OCI-LY3 (cell line): ENCODE data around the gene TEX22.
A peak's percentile ranks its signal among the peaks of the same experiment; 100 is the strongest.

Experiments used
- H2AFZ ChIP-seq: fragments of 200-600, 300-600 bp; shearing (Covaris generic); 2 replicates; pipeline ENCODE4 v1.6.0; 2014; ENCODE audit warnings: antibody characterized with exemption, low read depth, low read length
- H3K27ac ChIP-seq: fragments of 200-600, 300-600 bp; sonication (generic); 2 replicates; pipeline ENCODE4 v1.5.1; 2014; ENCODE audit warnings: mild to moderate bottlenecking, low read length, moderate library complexity, mixed read lengths
- H3K27me3 ChIP-seq: fragments of 200-600, 300-600 bp; sonication (generic); 2 replicates; pipeline ENCODE4 v1.6.1; 2014; ENCODE audit warnings: low read depth, low read length, mixed read lengths
- H3K36me3 ChIP-seq: fragments of 200-600, 300-600 bp; sonication (generic); replicated peaks from 2 replicates; pipeline ENCODE3; 2014; ENCODE audit warnings: low read depth, low read length, mixed read lengths
- H3K4me1 ChIP-seq: fragments of 300-600, 200-600 bp; sonication (generic); 2 replicates; pipeline ENCODE4 v1.6.1; 2014; ENCODE audit warnings: low read length, mixed read lengths
- H3K4me2 ChIP-seq: fragments of 200-600, 300-600 bp; sonication (generic); 2 replicates; pipeline ENCODE4 v1.6.1; 2014; ENCODE audit warnings: low read length, mixed read lengths
- H3K4me3 ChIP-seq: fragments of 300-600, 200-600 bp; sonication (generic); 2 replicates; pipeline ENCODE4 v1.5.1; 2014; ENCODE audit warnings: antibody characterized with exemption, mild to moderate bottlenecking, low read length, moderate library complexity
- H3K79me2 ChIP-seq: fragments of 300-600, 200-600 bp; shearing (Covaris generic); 2 replicates; pipeline ENCODE4 v1.6.1; 2014; ENCODE audit warnings: mild to moderate bottlenecking, low read length, mixed read lengths
- H3K9ac ChIP-seq: fragments of 300-600, 200-600 bp; shearing (Covaris generic); 2 replicates; pipeline ENCODE4 v1.6.0; 2014; ENCODE audit warnings: mild to moderate bottlenecking, low read length, moderate library complexity
- H3K9me3 ChIP-seq: fragments of 200-600, 300-600 bp; shearing (Covaris generic); 2 replicates; pipeline ENCODE4 v1.6.1; 2014; ENCODE audit warnings: low read length, mixed read lengths; ENCODE audit not compliant: insufficient read depth
- H4K20me1 ChIP-seq: fragments of 200-600, 300-600 bp; sonication (generic); 2 replicates; pipeline ENCODE4 v1.6.1; 2016; ENCODE audit warnings: low read length, mixed read lengths; ENCODE audit not compliant: insufficient read depth
- EZH2phosphoT487 ChIP-seq: fragments of 200-600 bp; shearing (Covaris generic); IDR thresholded peaks from 2 replicates; pipeline ENCODE4 v1.6.1; 2018; ENCODE audit warnings: antibody characterized with exemption, mixed run types, low read depth
- TF ChIP-seq, protein P1 (sequence below): fragments of 200-600, 300-600 bp; sonication (generic); IDR thresholded peaks from 2 replicates; pipeline ENCODE4 v1.5.1; 2014; ENCODE audit warnings: antibody characterized with exemption, low read length, low read depth

Gene TEX22

DNA sequence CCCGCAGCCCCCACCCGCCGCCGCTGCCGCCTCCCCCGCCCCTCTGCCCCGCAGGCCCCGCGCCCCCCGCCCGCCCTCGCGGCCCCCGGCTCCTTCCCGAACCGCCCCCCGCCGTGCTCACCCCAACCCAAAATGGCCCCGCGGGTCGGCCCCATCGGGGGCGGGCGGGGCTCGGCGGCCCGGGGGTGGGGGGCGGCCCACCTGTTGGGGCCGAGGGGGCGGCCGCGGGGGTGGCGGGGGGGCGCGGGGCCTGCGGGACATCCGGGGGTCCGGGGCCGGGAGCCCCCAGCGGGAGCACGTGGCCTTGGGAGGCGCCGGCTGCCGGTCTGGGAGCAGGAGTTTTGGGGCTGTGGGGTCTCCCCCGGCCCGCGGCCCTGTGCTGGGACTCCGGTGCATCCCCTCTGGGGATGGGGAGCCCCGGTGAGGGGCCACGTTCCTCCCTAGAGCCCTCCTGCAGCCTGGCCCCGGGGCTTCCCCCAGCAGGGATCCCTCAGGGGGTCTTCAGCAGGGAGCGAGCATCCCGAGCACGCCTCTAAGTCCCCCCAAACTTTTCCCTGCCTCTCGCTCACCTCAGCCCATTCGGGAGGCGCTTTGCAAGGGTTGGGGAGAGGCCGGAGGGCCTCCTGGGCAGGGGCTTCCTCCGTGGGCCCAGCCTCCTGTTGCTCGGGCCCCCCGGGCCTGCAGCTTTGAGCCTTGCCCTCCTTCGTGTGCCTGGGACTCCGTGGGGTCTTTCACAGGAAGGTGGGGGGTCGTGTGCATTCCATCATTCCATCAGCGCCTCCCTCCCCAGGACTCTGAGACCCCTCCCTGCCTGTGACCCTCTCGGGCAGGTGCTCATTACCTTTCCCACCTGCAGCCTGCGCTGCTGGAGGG, 22.0 kb downstream of the TEX22 start:
- Histone ChIP-seq H3K27me3 (no peaks in the 10 kb centered on the region), H3K4me2 (peak overlapping the region; percentile 97), H3K27ac (peak overlapping the region; percentile 39), H3K4me3 (peak overlapping the region; percentile 83), H3K9ac (peak overlapping the region; percentile 92), H2AFZ (no peak overlapping the region), H3K4me1 (peaks cover 21% of the 10 kb centered on the region), H3K9me3 (no peaks in the 10 kb centered on the region), H3K36me3 (peaks cover 24% of the 10 kb centered on the region), H4K20me1 (peaks cover 32% of the 10 kb centered on the region), H3K79me2 (peaks cover 63% of the 10 kb centered on the region)
- TF ChIP-seq, protein P1, sequence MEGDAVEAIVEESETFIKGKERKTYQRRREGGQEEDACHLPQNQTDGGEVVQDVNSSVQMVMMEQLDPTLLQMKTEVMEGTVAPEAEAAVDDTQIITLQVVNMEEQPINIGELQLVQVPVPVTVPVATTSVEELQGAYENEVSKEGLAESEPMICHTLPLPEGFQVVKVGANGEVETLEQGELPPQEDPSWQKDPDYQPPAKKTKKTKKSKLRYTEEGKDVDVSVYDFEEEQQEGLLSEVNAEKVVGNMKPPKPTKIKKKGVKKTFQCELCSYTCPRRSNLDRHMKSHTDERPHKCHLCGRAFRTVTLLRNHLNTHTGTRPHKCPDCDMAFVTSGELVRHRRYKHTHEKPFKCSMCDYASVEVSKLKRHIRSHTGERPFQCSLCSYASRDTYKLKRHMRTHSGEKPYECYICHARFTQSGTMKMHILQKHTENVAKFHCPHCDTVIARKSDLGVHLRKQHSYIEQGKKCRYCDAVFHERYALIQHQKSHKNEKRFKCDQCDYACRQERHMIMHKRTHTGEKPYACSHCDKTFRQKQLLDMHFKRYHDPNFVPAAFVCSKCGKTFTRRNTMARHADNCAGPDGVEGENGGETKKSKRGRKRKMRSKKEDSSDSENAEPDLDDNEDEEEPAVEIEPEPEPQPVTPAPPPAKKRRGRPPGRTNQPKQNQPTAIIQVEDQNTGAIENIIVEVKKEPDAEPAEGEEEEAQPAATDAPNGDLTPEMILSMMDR: no peak
- no peak for TF ChIP-seq EZH2phosphoT487

DNA sequence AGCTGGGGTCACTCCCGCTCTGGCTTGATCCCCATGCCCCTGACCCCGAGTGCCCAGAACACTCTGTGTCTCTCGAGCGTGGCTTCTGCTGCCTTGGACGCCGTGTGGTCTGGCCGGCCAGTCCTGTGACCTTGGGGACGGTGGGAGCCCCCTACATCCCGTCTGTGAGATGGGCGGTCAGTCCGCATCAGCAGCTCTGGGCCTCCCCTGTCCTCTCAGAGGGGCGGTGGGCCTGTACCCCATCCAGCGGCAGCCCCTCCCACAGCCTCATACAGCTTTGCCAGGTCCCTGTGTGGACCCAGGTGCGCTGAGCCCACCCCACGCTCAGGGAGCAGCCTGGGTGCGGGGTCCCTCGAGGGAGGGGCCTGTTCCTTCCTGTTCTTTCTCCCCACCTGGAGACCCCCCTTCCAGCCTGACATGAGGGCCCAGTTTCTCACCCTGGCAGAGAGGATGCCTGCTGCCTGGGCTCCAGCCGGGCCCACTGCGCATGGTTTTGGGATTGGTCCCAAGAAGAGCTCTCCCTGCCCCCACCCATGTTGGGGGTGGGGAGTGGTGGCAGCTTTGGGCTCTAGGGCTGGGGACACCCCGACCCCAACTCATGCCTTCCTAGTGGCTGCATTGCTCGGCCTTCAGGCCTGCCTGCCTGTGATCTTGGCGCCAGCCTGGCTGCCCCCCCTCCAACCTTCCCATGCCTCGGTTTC, 22.8 kb downstream of the TEX22 start:
- Histone ChIP-seq H4K20me1 (peaks cover 39% of the 10 kb centered on the region), H3K4me3 (peak overlapping the region; percentile 83), H3K4me2 (peak overlapping the region; percentile 97), H3K36me3 (peaks cover 29% of the 10 kb centered on the region), H3K27ac (peak overlapping the region; percentile 39), H3K9ac (peak overlapping the region; percentile 92), H3K9me3 (no peaks in the 10 kb centered on the region), H3K27me3 (no peaks in the 10 kb centered on the region), H3K4me1 (peaks cover 19% of the 10 kb centered on the region), H3K79me2 (peaks cover 71% of the 10 kb centered on the region), H2AFZ (no peak overlapping the region)
- TF ChIP-seq, protein P1: no peak
- no peak for TF ChIP-seq EZH2phosphoT487

DNA sequence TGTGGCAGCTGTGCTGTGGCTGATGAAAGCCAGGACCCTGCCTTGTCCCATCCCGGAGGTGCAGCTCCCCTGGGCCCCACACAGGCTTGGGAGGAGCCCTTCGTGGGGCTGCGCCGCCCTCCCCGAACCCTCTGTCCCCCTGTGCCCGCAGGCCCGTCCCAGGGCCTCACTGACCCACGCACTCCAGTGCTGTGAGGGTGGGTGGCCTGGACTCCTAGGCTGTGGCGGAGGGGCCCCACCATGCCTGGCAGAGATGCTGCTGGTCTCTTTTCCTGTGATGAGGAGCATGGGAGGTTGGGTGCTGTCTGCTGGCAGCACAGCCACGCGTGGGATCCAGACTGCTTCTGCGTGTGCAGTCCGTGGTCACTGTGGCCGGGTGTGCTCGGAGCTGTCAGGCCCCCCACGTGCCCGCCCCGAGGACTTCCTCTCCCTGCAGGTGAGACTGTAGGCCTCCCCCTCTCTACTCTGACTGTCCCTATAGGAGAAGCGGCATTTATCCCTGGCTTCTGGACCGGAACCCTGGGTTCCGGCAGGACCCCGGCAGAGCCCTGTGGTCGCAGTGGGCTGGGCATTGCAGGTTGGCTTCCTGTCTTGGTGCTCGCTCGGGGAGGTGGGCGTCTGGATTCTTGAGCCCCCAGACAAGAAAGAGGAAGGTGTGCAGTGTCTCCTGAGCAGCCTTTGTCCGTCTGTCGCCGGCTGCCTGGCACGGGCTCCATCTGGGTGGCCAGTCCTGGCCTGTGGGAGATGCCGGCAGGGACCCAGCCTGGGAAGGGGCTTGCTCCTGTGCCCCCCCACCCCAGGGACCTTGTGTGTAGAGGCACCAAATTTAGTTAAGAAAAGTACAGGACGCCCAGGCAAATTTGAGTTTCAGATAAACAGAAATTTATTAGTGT, 23.6 kb downstream of the TEX22 start:
- H3K36me3 ChIP-seq: peaks cover 36% of the 10 kb centered on the region
- peaks cover 19% of the 10 kb centered on the region for H3K4me1 ChIP-seq
- peaks cover 80% of the 10 kb centered on the region for H3K79me2 ChIP-seq
- no peaks in the 10 kb centered on the region for H3K27me3 ChIP-seq
- no peak overlapping the region for H3K9ac ChIP-seq
- H3K27ac ChIP-seq: no peak overlapping the region
- TF ChIP-seq, protein P1: no peak
- H3K4me3 ChIP-seq: peak overlapping the region; percentile 83
- H2AFZ ChIP-seq: no peak overlapping the region
- peak overlapping the region; percentile 97 for H3K4me2 ChIP-seq
- peaks cover 47% of the 10 kb centered on the region for H4K20me1 ChIP-seq
- no peaks in the 10 kb centered on the region for H3K9me3 ChIP-seq
